DOHH2 (cell line): ENCODE data around the gene PMAIP1.

ENCODE experiments used
- EZH2phosphoT487 ChIP-seq: fragments of 200-600 bp; sonication (generic); IDR thresholded peaks from 2 replicates; pipeline ENCODE4 v1.6.1; 2017; ENCODE audit warnings: borderline replicate concordance, mild to moderate bottlenecking, antibody characterized with exemption, low read length, moderate library complexity, mixed read lengths
- TF ChIP-seq, protein P1 (sequence below): fragments of 200-600 bp; sonication (generic); IDR thresholded peaks from one replicate; pipeline ENCODE4 v1.5.1; 2014; ENCODE audit warnings: antibody characterized with exemption, mild to moderate bottlenecking, low read depth, low read length; ENCODE audit not compliant: poor library complexity, severe bottlenecking

- TF ChIP-seq, protein P1, sequence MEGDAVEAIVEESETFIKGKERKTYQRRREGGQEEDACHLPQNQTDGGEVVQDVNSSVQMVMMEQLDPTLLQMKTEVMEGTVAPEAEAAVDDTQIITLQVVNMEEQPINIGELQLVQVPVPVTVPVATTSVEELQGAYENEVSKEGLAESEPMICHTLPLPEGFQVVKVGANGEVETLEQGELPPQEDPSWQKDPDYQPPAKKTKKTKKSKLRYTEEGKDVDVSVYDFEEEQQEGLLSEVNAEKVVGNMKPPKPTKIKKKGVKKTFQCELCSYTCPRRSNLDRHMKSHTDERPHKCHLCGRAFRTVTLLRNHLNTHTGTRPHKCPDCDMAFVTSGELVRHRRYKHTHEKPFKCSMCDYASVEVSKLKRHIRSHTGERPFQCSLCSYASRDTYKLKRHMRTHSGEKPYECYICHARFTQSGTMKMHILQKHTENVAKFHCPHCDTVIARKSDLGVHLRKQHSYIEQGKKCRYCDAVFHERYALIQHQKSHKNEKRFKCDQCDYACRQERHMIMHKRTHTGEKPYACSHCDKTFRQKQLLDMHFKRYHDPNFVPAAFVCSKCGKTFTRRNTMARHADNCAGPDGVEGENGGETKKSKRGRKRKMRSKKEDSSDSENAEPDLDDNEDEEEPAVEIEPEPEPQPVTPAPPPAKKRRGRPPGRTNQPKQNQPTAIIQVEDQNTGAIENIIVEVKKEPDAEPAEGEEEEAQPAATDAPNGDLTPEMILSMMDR = no peak
- no peak for TF ChIP-seq EZH2phosphoT487
Measured at GRCh38 chr18:59918320-59918755, 18.5 kb downstream of the PMAIP1 start.
